DOHH2 (cell line): ENCODE data around the gene IGDCC3.

ENCODE experiments used
- H3F3A ChIP-seq: fragments of 200-600 bp; sonication (generic), shearing (Covaris generic); 2 replicates; pipeline ENCODE4 v1.6.0; 2016; ENCODE audit warnings: antibody characterized with exemption, mild to moderate bottlenecking; ENCODE audit not compliant: control insufficient read depth, insufficient read depth
- H3K27ac ChIP-seq: fragments of 200-600 bp; sonication (generic); 2 replicates; pipeline ENCODE4 v1.5.1; 2014; ENCODE audit warnings: low read depth, mild to moderate bottlenecking, low read length, moderate library complexity
- H3K27me3 ChIP-seq: fragments of 200-600 bp; sonication (generic); 2 replicates; pipeline ENCODE4 v1.6.1; 2014; ENCODE audit warnings: mild to moderate bottlenecking, low read length, mixed read lengths; ENCODE audit not compliant: control insufficient read depth
- H3K36me3 ChIP-seq: fragments of 200-600 bp; sonication (generic); 2 replicates; pipeline ENCODE4 v1.6.1; 2014; ENCODE audit warnings: mild to moderate bottlenecking, low read length, moderate library complexity, mixed read lengths; ENCODE audit not compliant: control insufficient read depth
- H3K4me1 ChIP-seq: fragments of 200-600 bp; sonication (generic); 2 replicates; pipeline ENCODE4 v1.6.1; 2014; ENCODE audit warnings: mild to moderate bottlenecking, low read length, mixed read lengths; ENCODE audit not compliant: control insufficient read depth
- H3K4me2 ChIP-seq: fragments of 200-600 bp; sonication (generic); 2 replicates; pipeline ENCODE4 v1.6.0; 2014; ENCODE audit warnings: mild to moderate bottlenecking, low read length, moderate library complexity
- H3K4me3 ChIP-seq: fragments of 200-600 bp; sonication (generic); 2 replicates; pipeline ENCODE4 v1.5.1; 2014; ENCODE audit warnings: mild to moderate bottlenecking, low read length, mixed read lengths
- H3K79me2 ChIP-seq: fragments of 200-600 bp; sonication (generic); 2 replicates; pipeline ENCODE4 v1.6.1; 2014; ENCODE audit warnings: mild to moderate bottlenecking, low read length, mixed read lengths; ENCODE audit not compliant: control insufficient read depth
- H3K9me2 ChIP-seq: fragments of 200-600 bp; sonication (generic); replicated peaks from 2 replicates; pipeline ENCODE4 v1.6.1; 2014; ENCODE audit warnings: mild to moderate bottlenecking, low read length, mixed read lengths; ENCODE audit not compliant: control insufficient read depth
- H3K9me3 ChIP-seq: fragments of 200-600 bp; sonication (generic); 2 replicates; pipeline ENCODE4 v1.6.1; 2014; ENCODE audit warnings: antibody characterized with exemption, low read length, mixed read lengths; ENCODE audit not compliant: control insufficient read depth, insufficient read depth
- H4K20me1 ChIP-seq: fragments of 200-600 bp; sonication (generic); 2 replicates; pipeline ENCODE4 v1.6.0; 2014; ENCODE audit warnings: low read depth, mild to moderate bottlenecking, antibody characterized with exemption, low read length, moderate library complexity; ENCODE audit not compliant: control insufficient read depth, insufficient read depth
- CTCF ChIP-seq: fragments of 200-600 bp; sonication (generic); IDR thresholded peaks from one replicate; pipeline ENCODE4 v1.5.1; 2014; ENCODE audit warnings: antibody characterized with exemption, mild to moderate bottlenecking, low read depth, low read length; ENCODE audit not compliant: poor library complexity, severe bottlenecking
- EZH2phosphoT487 ChIP-seq: fragments of 200-600 bp; sonication (generic); IDR thresholded peaks from 2 replicates; pipeline ENCODE4 v1.6.1; 2017; ENCODE audit warnings: borderline replicate concordance, mild to moderate bottlenecking, antibody characterized with exemption, low read length, moderate library complexity, mixed read lengths

IGDCC3 gene

GRCh38 chr15:65286069-65286703, 91.6 kb downstream of the IGDCC3 start:
- Histone ChIP-seq H3K27me3 (no peaks in the 10 kb centered on the region), H3K9me3 (no peaks in the 10 kb centered on the region), H4K20me1 (no peaks in the 10 kb centered on the region), H3K79me2 (peaks cover 20% of the 10 kb centered on the region), H3K9me2 (no peaks in the 10 kb centered on the region), H3K36me3 (no peaks in the 10 kb centered on the region; the same call in 1 of the 2 replicates), H3F3A (0 out of 2 replicates have a peak, but pooled peaks cover 7% of the 10 kb centered on the region), H3K4me2 (peak overlapping the region; percentile 85), H3K4me1 (peaks cover 34% of the 10 kb centered on the region), H3K27ac (peak overlapping the region; percentile 43), H3K4me3 (peak overlapping the region; percentile 82)
- TF ChIP-seq EZH2phosphoT487 = no peak
- TF ChIP-seq CTCF = no peak

GRCh38 chr15:65285291-65286068, 92.3 kb downstream of the IGDCC3 start:
- no peak for TF ChIP-seq CTCF
- peak; percentile 46; the same call in 1 of the 2 replicates for TF ChIP-seq EZH2phosphoT487
- Histone ChIP-seq H3K4me2 (peak overlapping the region; percentile 85), H3F3A (0 out of 2 replicates have a peak, but pooled peaks cover 7% of the 10 kb centered on the region), H3K79me2 (peaks cover 20% of the 10 kb centered on the region), H3K27me3 (no peaks in the 10 kb centered on the region), H3K9me3 (no peaks in the 10 kb centered on the region), H4K20me1 (no peaks in the 10 kb centered on the region), H3K4me1 (peaks cover 34% of the 10 kb centered on the region), H3K27ac (no peak overlapping the region), H3K36me3 (no peaks in the 10 kb centered on the region; the same call in 1 of the 2 replicates), H3K4me3 (peak overlapping the region; percentile 82), H3K9me2 (no peaks in the 10 kb centered on the region)

GRCh38 chr15:65278480-65278879, 99.3 kb downstream of the IGDCC3 start:
- TF ChIP-seq EZH2phosphoT487 (no peak), CTCF (no peak)
- Histone ChIP-seq H3K27me3 (no peaks in the 10 kb centered on the region), H3F3A (no peaks in the 10 kb centered on the region)

More at GRCh38 chr15:65278480-65278879, 99.3 kb downstream of the IGDCC3 start:
- Histone ChIP-seq H3K4me1 (no peaks in the 10 kb centered on the region), H3K27ac (no peak overlapping the region), H3K9me2 (no peaks in the 10 kb centered on the region), H4K20me1 (peaks cover 3% of the 10 kb centered on the region; the same call in 1 of the 2 replicates), H3K79me2 (peaks cover 4% of the 10 kb centered on the region), H3K36me3 (peaks cover 2% of the 10 kb centered on the region; the same call in 1 of the 2 replicates), H3K4me3 (no peak overlapping the region), H3K9me3 (no peaks in the 10 kb centered on the region), H3K4me2 (no peak overlapping the region)
